ENCODE measurements around the gene INSL3. TPM values are rescaled to one million over a fixed set of nuclear protein-coding genes. Genes with fewer than 3 reads are reported as not detected.

Gene INSL3
- total RNA-seq, 1 donor from 2014 or later = not detected

DNA sequence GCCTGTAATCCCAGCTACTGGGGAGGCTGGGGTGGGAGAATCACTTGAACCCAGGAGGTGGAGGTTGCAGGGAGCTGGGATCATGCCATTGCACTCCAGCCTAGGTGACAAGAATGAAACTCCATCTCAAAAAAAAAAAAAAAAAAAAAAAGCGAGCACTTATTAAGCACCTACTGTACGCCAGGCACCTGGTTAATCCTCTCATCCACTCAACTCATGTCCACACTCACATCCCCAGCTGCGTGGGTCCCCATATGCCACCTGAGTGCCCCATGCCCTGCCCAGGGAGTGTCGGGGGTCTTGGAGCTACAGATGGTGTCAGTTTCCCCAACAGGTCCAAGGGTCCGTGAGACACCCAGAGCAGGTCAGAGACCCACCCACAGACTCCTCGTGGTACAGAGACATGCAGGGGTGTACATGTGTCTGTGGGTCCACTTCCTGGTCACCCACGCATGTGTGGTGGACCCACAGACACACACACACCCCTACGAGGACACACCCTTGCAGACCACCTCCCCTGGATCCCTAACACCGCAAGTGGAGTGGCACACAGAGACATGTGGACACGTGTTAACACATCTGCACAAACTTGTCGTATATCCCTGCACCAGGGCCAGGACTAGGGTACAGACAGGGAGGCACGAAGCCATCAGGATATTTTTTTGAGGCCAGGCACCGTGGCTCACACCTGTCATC is 3.5 kb downstream of the INSL3 start:
- Mint-ChIP-seq H3K9me3 (ENCODE audit: unreplicated experiment) (peaks cover 3% of the 10 kb centered on the region), H3K27ac (ENCODE audit: unreplicated experiment) (no peak overlapping the region), H3K4me1 (ENCODE audit: low read depth, unreplicated experiment) (no peaks in the 10 kb centered on the region), H3K4me3 (ENCODE audit: unreplicated experiment) (no peak overlapping the region), H3K36me3 (ENCODE audit: low read depth, unreplicated experiment) (no peaks in the 10 kb centered on the region), H3K27me3 (ENCODE audit: low read depth, unreplicated experiment) (peaks cover 11% of the 10 kb centered on the region)
- H3K4me1 ChIP-seq (ENCODE audit: insufficient read depth, low read length) = no peaks in the 10 kb centered on the region
- no peak overlapping the region for H2AFZ ChIP-seq (ENCODE audit: low read depth, low read length)
- no peak overlapping the region for H3K4me3 ChIP-seq (ENCODE audit: insufficient read depth, low read depth, low read length)
- H3K79me2 ChIP-seq (ENCODE audit: insufficient read depth, low read length) = no peaks in the 10 kb centered on the region
- no peak for DNase-seq (ENCODE audit: low read depth)
- H4K20me1 ChIP-seq (ENCODE audit: insufficient read depth, low read length) = no peaks in the 10 kb centered on the region
- no peak overlapping the region for H3K9ac ChIP-seq (ENCODE audit: low read length)
- FAIRE-seq = no peak
- H3K36me3 ChIP-seq (ENCODE audit: insufficient read depth, low read length) = no peaks in the 10 kb centered on the region
- TF ChIP-seq EZH2 (IDR thresholded peaks at IDR 0.05; ENCODE audit: insufficient read depth, low read length) = no peak
- TF ChIP-seq, protein P1, sequence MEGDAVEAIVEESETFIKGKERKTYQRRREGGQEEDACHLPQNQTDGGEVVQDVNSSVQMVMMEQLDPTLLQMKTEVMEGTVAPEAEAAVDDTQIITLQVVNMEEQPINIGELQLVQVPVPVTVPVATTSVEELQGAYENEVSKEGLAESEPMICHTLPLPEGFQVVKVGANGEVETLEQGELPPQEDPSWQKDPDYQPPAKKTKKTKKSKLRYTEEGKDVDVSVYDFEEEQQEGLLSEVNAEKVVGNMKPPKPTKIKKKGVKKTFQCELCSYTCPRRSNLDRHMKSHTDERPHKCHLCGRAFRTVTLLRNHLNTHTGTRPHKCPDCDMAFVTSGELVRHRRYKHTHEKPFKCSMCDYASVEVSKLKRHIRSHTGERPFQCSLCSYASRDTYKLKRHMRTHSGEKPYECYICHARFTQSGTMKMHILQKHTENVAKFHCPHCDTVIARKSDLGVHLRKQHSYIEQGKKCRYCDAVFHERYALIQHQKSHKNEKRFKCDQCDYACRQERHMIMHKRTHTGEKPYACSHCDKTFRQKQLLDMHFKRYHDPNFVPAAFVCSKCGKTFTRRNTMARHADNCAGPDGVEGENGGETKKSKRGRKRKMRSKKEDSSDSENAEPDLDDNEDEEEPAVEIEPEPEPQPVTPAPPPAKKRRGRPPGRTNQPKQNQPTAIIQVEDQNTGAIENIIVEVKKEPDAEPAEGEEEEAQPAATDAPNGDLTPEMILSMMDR (IDR thresholded peaks at IDR 0.05; ENCODE audit: insufficient read depth, low read depth, low read length) = no peak
- no peaks in the 10 kb centered on the region for H3K27me3 ChIP-seq (ENCODE audit: insufficient read depth, low read length)
- no peak overlapping the region for H3K4me2 ChIP-seq (ENCODE audit: low read length)
- no peaks in the 10 kb centered on the region for H3K9me3 ChIP-seq (ENCODE audit: insufficient read depth, low read depth, low read length)
- H3K27ac ChIP-seq (ENCODE audit: low read depth, low read length) = no peak overlapping the region

DNA sequence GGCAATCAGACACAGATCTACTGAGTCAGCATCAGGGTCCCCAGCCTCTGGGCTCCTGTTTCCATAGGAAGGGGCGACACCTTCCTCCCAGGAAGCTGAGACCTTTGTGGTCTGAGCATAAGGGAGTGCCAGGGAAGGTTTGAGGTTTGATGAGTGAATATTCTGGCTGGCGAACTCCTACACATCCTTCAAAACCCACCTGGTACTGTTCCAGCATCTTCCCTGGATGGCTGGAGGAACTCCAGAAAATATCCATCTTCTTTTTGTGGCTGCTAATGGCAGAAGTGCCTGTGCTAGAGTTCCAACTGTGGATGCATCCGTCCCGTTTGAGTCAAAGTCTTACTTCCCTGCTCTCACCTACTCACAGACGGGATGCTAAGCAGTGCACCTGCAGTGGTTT is 9.2 kb downstream of the INSL3 start:
- no peaks in the 10 kb centered on the region for H3K36me3 Mint-ChIP-seq (ENCODE audit: low read depth, unreplicated experiment)
- H3K27ac Mint-ChIP-seq (ENCODE audit: unreplicated experiment) = no peak overlapping the region
- no peaks in the 10 kb centered on the region for H3K36me3 ChIP-seq (ENCODE audit: insufficient read depth, low read length)
- no peak for FAIRE-seq
- no peaks in the 10 kb centered on the region for H3K27me3 ChIP-seq (ENCODE audit: insufficient read depth, low read length)
- no peak overlapping the region for H3K4me3 Mint-ChIP-seq (ENCODE audit: unreplicated experiment)
- H3K27me3 Mint-ChIP-seq (ENCODE audit: low read depth, unreplicated experiment) = peaks cover 31% of the 10 kb centered on the region
- no peaks in the 10 kb centered on the region for H3K79me2 ChIP-seq (ENCODE audit: insufficient read depth, low read length)
- H3K4me1 Mint-ChIP-seq (ENCODE audit: low read depth, unreplicated experiment) = no peaks in the 10 kb centered on the region
- no peaks in the 10 kb centered on the region for H3K9me3 ChIP-seq (ENCODE audit: insufficient read depth, low read depth, low read length)
- TF ChIP-seq, protein P1 (IDR thresholded peaks at IDR 0.05; ENCODE audit: insufficient read depth, low read depth, low read length) = no peak
- TF ChIP-seq EZH2 (IDR thresholded peaks at IDR 0.05; ENCODE audit: insufficient read depth, low read length) = no peak
- H2AFZ ChIP-seq (ENCODE audit: low read depth, low read length) = no peak overlapping the region
- no peaks in the 10 kb centered on the region for H4K20me1 ChIP-seq (ENCODE audit: insufficient read depth, low read length)
- no peak overlapping the region for H3K9ac ChIP-seq (ENCODE audit: low read length)
- H3K4me2 ChIP-seq (ENCODE audit: low read length) = no peak overlapping the region
- peaks cover 3% of the 10 kb centered on the region for H3K9me3 Mint-ChIP-seq (ENCODE audit: unreplicated experiment)
- H3K4me1 ChIP-seq (ENCODE audit: insufficient read depth, low read length) = no peaks in the 10 kb centered on the region
- DNase-seq (ENCODE audit: low read depth) = no peak
- no peak overlapping the region for H3K27ac ChIP-seq (ENCODE audit: low read depth, low read length)
- no peak overlapping the region for H3K4me3 ChIP-seq (ENCODE audit: insufficient read depth, low read depth, low read length)

DNA sequence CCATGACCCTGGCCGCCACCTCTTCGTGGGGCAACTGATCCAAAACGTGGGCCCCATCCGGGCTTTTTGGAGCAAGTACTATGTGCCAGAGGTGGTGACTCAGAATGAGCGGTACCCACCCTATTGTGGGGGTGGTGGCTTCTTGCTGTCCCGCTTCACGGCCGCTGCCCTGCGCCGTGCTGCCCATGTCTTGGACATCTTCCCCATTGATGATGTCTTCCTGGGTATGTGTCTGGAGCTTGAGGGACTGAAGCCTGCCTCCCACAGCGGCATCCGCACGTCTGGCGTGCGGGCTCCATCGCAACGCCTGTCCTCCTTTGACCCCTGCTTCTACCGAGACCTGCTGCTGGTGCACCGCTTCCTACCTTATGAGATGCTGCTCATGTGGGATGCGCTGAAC is 9.6 kb downstream of the INSL3 start:
- H3K9me3 Mint-ChIP-seq (ENCODE audit: unreplicated experiment) = peaks cover 3% of the 10 kb centered on the region
- no peak for FAIRE-seq
- Histone ChIP-seq H3K36me3 (ENCODE audit: insufficient read depth, low read length) (no peaks in the 10 kb centered on the region), H3K27ac (ENCODE audit: low read depth, low read length) (no peak overlapping the region), H3K79me2 (ENCODE audit: insufficient read depth, low read length) (no peaks in the 10 kb centered on the region), H3K4me3 (ENCODE audit: insufficient read depth, low read depth, low read length) (no peak overlapping the region), H4K20me1 (ENCODE audit: insufficient read depth, low read length) (no peaks in the 10 kb centered on the region), H2AFZ (ENCODE audit: low read depth, low read length) (no peak overlapping the region), H3K4me2 (ENCODE audit: low read length) (no peak overlapping the region), H3K4me1 (ENCODE audit: insufficient read depth, low read length) (no peaks in the 10 kb centered on the region), H3K27me3 (ENCODE audit: insufficient read depth, low read length) (no peaks in the 10 kb centered on the region), H3K9ac (ENCODE audit: low read length) (no peak overlapping the region), H3K9me3 (ENCODE audit: insufficient read depth, low read depth, low read length) (no peaks in the 10 kb centered on the region)
- H3K4me1 Mint-ChIP-seq (ENCODE audit: low read depth, unreplicated experiment) = no peaks in the 10 kb centered on the region
- H3K27ac Mint-ChIP-seq (ENCODE audit: unreplicated experiment) = no peak overlapping the region
- H3K4me3 Mint-ChIP-seq (ENCODE audit: unreplicated experiment) = no peak overlapping the region
- H3K27me3 Mint-ChIP-seq (ENCODE audit: low read depth, unreplicated experiment) = peaks cover 31% of the 10 kb centered on the region
- no peaks in the 10 kb centered on the region for H3K36me3 Mint-ChIP-seq (ENCODE audit: low read depth, unreplicated experiment)
- TF ChIP-seq, protein P1 (IDR thresholded peaks at IDR 0.05; ENCODE audit: insufficient read depth, low read depth, low read length) = no peak
- no peak for TF ChIP-seq EZH2 (IDR thresholded peaks at IDR 0.05; ENCODE audit: insufficient read depth, low read length)
- no peak for DNase-seq (ENCODE audit: low read depth)

All from astrocyte (in vitro differentiated cells and primary cell).